Measurements from ENCODE around the gene FGF13.

DNA sequence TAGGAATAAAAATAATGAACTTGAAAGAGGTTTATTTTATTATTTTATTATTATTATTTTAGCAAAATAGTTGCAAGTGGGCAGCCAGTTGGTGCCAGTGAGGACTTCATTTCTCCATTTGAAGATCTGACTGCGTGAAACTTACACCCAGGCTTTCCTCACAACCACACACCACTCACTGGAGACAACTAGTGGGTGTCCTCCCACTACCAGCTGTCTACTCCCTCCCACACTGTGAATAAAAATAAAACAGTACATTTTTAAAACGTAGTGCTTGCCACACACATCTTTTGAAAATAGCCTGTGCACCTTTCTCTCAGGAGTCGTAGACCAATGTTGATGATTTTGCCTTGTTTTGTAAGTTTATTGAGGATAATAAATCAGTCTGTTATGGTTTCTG is 7.4 kb downstream of the FGF13 start:
- TF ChIP-seq, protein P1, sequence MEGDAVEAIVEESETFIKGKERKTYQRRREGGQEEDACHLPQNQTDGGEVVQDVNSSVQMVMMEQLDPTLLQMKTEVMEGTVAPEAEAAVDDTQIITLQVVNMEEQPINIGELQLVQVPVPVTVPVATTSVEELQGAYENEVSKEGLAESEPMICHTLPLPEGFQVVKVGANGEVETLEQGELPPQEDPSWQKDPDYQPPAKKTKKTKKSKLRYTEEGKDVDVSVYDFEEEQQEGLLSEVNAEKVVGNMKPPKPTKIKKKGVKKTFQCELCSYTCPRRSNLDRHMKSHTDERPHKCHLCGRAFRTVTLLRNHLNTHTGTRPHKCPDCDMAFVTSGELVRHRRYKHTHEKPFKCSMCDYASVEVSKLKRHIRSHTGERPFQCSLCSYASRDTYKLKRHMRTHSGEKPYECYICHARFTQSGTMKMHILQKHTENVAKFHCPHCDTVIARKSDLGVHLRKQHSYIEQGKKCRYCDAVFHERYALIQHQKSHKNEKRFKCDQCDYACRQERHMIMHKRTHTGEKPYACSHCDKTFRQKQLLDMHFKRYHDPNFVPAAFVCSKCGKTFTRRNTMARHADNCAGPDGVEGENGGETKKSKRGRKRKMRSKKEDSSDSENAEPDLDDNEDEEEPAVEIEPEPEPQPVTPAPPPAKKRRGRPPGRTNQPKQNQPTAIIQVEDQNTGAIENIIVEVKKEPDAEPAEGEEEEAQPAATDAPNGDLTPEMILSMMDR (IDR thresholded peaks at IDR 0.05): no peak
- TF ChIP-seq POLR2A (IDR thresholded peaks at IDR 0.05) (no peak), POLR2AphosphoS5 (IDR thresholded peaks at IDR 0.05; ENCODE audit: insufficient read depth in 1 of 2, low read depth in 1 of 2) (no peak)
